DOHH2 (cell line): Measurements from ENCODE around the gene IGF2BP2.

Source experiments
- H3F3A ChIP-seq: fragments of 200-600 bp; sonication (generic), shearing (Covaris generic); 2 replicates; pipeline ENCODE4 v1.6.0; 2016; ENCODE audit warnings: antibody characterized with exemption, mild to moderate bottlenecking; ENCODE audit not compliant: control insufficient read depth, insufficient read depth
- H3K27ac ChIP-seq: fragments of 200-600 bp; sonication (generic); 2 replicates; pipeline ENCODE4 v1.5.1; 2014; ENCODE audit warnings: low read depth, mild to moderate bottlenecking, low read length, moderate library complexity
- H3K27me3 ChIP-seq: fragments of 200-600 bp; sonication (generic); 2 replicates; pipeline ENCODE4 v1.6.1; 2014; ENCODE audit warnings: mild to moderate bottlenecking, low read length, mixed read lengths; ENCODE audit not compliant: control insufficient read depth
- H3K36me3 ChIP-seq: fragments of 200-600 bp; sonication (generic); 2 replicates; pipeline ENCODE4 v1.6.1; 2014; ENCODE audit warnings: mild to moderate bottlenecking, low read length, moderate library complexity, mixed read lengths; ENCODE audit not compliant: control insufficient read depth
- H3K4me1 ChIP-seq: fragments of 200-600 bp; sonication (generic); 2 replicates; pipeline ENCODE4 v1.6.1; 2014; ENCODE audit warnings: mild to moderate bottlenecking, low read length, mixed read lengths; ENCODE audit not compliant: control insufficient read depth
- H3K4me2 ChIP-seq: fragments of 200-600 bp; sonication (generic); 2 replicates; pipeline ENCODE4 v1.6.0; 2014; ENCODE audit warnings: mild to moderate bottlenecking, low read length, moderate library complexity
- H3K4me3 ChIP-seq: fragments of 200-600 bp; sonication (generic); 2 replicates; pipeline ENCODE4 v1.5.1; 2014; ENCODE audit warnings: mild to moderate bottlenecking, low read length, mixed read lengths
- H3K79me2 ChIP-seq: fragments of 200-600 bp; sonication (generic); 2 replicates; pipeline ENCODE4 v1.6.1; 2014; ENCODE audit warnings: mild to moderate bottlenecking, low read length, mixed read lengths; ENCODE audit not compliant: control insufficient read depth
- H3K9me2 ChIP-seq: fragments of 200-600 bp; sonication (generic); replicated peaks from 2 replicates; pipeline ENCODE4 v1.6.1; 2014; ENCODE audit warnings: mild to moderate bottlenecking, low read length, mixed read lengths; ENCODE audit not compliant: control insufficient read depth
- H3K9me3 ChIP-seq: fragments of 200-600 bp; sonication (generic); 2 replicates; pipeline ENCODE4 v1.6.1; 2014; ENCODE audit warnings: antibody characterized with exemption, low read length, mixed read lengths; ENCODE audit not compliant: control insufficient read depth, insufficient read depth
- H4K20me1 ChIP-seq: fragments of 200-600 bp; sonication (generic); 2 replicates; pipeline ENCODE4 v1.6.0; 2014; ENCODE audit warnings: low read depth, mild to moderate bottlenecking, antibody characterized with exemption, low read length, moderate library complexity; ENCODE audit not compliant: control insufficient read depth, insufficient read depth
- CTCF ChIP-seq: fragments of 200-600 bp; sonication (generic); IDR thresholded peaks from one replicate; pipeline ENCODE4 v1.5.1; 2014; ENCODE audit warnings: antibody characterized with exemption, mild to moderate bottlenecking, low read depth, low read length; ENCODE audit not compliant: poor library complexity, severe bottlenecking
- EZH2phosphoT487 ChIP-seq: fragments of 200-600 bp; sonication (generic); IDR thresholded peaks from 2 replicates; pipeline ENCODE4 v1.6.1; 2017; ENCODE audit warnings: borderline replicate concordance, mild to moderate bottlenecking, antibody characterized with exemption, low read length, moderate library complexity, mixed read lengths

Gene IGF2BP2

GRCh38 chr3:185750015-185750414 lies 74.8 kb downstream of the IGF2BP2 start:
- Histone ChIP-seq H3K27me3 (no peaks in the 10 kb centered on the region), H3K4me2 (no peak overlapping the region), H3F3A (peaks cover 4% of the 10 kb centered on the region), H3K9me3 (no peaks in the 10 kb centered on the region; the same call in 1 of the 2 replicates), H3K9me2 (no peaks in the 10 kb centered on the region), H3K79me2 (no peaks in the 10 kb centered on the region), H4K20me1 (no peaks in the 10 kb centered on the region), H3K27ac (no peak overlapping the region), H3K4me1 (peaks cover 40% of the 10 kb centered on the region), H3K4me3 (no peak overlapping the region), H3K36me3 (no peaks in the 10 kb centered on the region)
- TF ChIP-seq EZH2phosphoT487 (no peak), CTCF (no peak)

- Histone ChIP-seq H3K36me3 (no peaks in the 10 kb centered on the region), H3K27me3 (no peaks in the 10 kb centered on the region), H3K4me1 (peaks cover 74% of the 10 kb centered on the region), H4K20me1 (no peaks in the 10 kb centered on the region), H3K4me2 (peak overlapping the region; percentile 95), H3F3A (peaks cover 13% of the 10 kb centered on the region), H3K9me3 (no peaks in the 10 kb centered on the region), H3K79me2 (no peaks in the 10 kb centered on the region), H3K4me3 (peak overlapping the region; percentile 69), H3K27ac (peak overlapping the region; percentile 94), H3K9me2 (no peaks in the 10 kb centered on the region)
- no peak for TF ChIP-seq EZH2phosphoT487
- no peak for TF ChIP-seq CTCF
Measured at GRCh38 chr3:185746470-185746869, 78.4 kb downstream of the IGF2BP2 start.

- peak overlapping the region; percentile 69 for H3K4me3 ChIP-seq
- H3K79me2 ChIP-seq = no peaks in the 10 kb centered on the region
- TF ChIP-seq EZH2phosphoT487 = no peak
- TF ChIP-seq CTCF = no peak
- no peaks in the 10 kb centered on the region for H4K20me1 ChIP-seq
- peaks cover 16% of the 10 kb centered on the region for H3F3A ChIP-seq
- no peaks in the 10 kb centered on the region for H3K27me3 ChIP-seq
- H3K4me2 ChIP-seq = peak overlapping the region; percentile 95
- no peaks in the 10 kb centered on the region for H3K9me2 ChIP-seq
- H3K4me1 ChIP-seq = peaks cover 80% of the 10 kb centered on the region
- no peaks in the 10 kb centered on the region for H3K36me3 ChIP-seq
- H3K9me3 ChIP-seq = no peaks in the 10 kb centered on the region
- peak overlapping the region; percentile 94 for H3K27ac ChIP-seq
Measured at GRCh38 chr3:185744997-185745843, 79.6 kb downstream of the IGF2BP2 start.
